CD4-positive, alpha-beta T cell (primary cell): ENCODE results near the gene MVD. TPM values are rescaled to one million over a fixed set of nuclear protein-coding genes. Genes with fewer than 3 reads are reported as not detected.

Experiments used
- ATAC-seq: fragments of 200-7000 bp; cut with Tn5 transposase; one replicate; pipeline ENCODE4 v1.10.0; 2022; ENCODE audit warnings: mild to moderate bottlenecking; ENCODE audit not compliant: poor library complexity
- CTCF ChIA-PET: fragments of 350-600 bp; sonication (Branson Sonifier 250); formaldehyde crosslinking; loops from one replicate; lab custom pipeline; 2021; ENCODE audit warnings: antibody characterized with exemption, inconsistent platforms; lab: Charles Lee
- POLR2A ChIA-PET: fragments of 350-600 bp; sonication (Branson Sonifier 250); formaldehyde crosslinking; loops from one replicate; lab custom pipeline; 2021; ENCODE audit warnings: antibody characterized with exemption, inconsistent platforms; lab: Charles Lee
- DNase-seq, 14 experiments: peaks; one replicate each; pipeline ENCODE4 v3.0.0-alpha.2; 2013 to 2020; ENCODE audit warnings: mixed read lengths in 2 of 14
- H3K27ac ChIP-seq, 2 donors: one replicate each; pipeline versions ENCODE4 v1.5.1 to v1.7.0; 2013; ENCODE audit warnings: low read length in 2 of 2, low read depth in 1 of 2, mild to moderate bottlenecking in 1 of 2
- H3K27me3 ChIP-seq, 2 experiments: 1 replicate in 1 of 2; 2 replicates in 1 of 2; pipeline versions ENCODE4 v1.6.1 to v1.7.0; 2013; ENCODE audit warnings: low read length in 2 of 2, control low read depth in 1 of 2, mild to moderate bottlenecking in 1 of 2, moderate library complexity in 1 of 2; ENCODE audit not compliant: insufficient read depth in 2 of 2, control insufficient read depth in 1 of 2
- H3K36me3 ChIP-seq: one replicate; pipeline ENCODE4 v1.6.1; 2013; ENCODE audit warnings: low read length, control low read depth; ENCODE audit not compliant: insufficient read depth
- H3K4me1 ChIP-seq: one replicate; pipeline ENCODE4 v1.6.1; 2013; ENCODE audit warnings: low read length, control low read depth; ENCODE audit not compliant: insufficient read depth
- H3K4me3 ChIP-seq: one replicate; pipeline ENCODE4 v1.5.1; 2013; ENCODE audit warnings: mild to moderate bottlenecking, low read length, moderate library complexity
- H3K9me3 ChIP-seq, 2 experiments: 1 replicate in 1 of 2; 2 replicates in 1 of 2; pipeline versions ENCODE4 v1.6.1 to v1.7.0; 2013; ENCODE audit warnings: low read length in 2 of 2, mild to moderate bottlenecking in 2 of 2, control low read depth in 1 of 2, moderate library complexity in 1 of 2; ENCODE audit not compliant: control insufficient read depth in 1 of 2, insufficient read depth in 1 of 2
- H3K27ac Mint-ChIP-seq: one replicate; pipeline ENCODE4 v1.8.0; 2020; ENCODE audit warnings: mixed read lengths
- H3K27me3 Mint-ChIP-seq: one replicate; pipeline ENCODE4 v1.8.0; 2021; ENCODE audit warnings: mixed read lengths
- H3K36me3 Mint-ChIP-seq: one replicate; pipeline ENCODE4 v1.8.0; 2021; ENCODE audit warnings: low read depth, mixed read lengths
- H3K4me1 Mint-ChIP-seq: one replicate; pipeline ENCODE4 v1.8.0; 2021; ENCODE audit warnings: low read depth, mixed read lengths
- H3K4me3 Mint-ChIP-seq: one replicate; pipeline ENCODE4 v1.8.0; 2020; ENCODE audit warnings: mild to moderate bottlenecking, mixed read lengths
- H3K9me3 Mint-ChIP-seq: one replicate; pipeline ENCODE4 v1.8.0; 2020; ENCODE audit warnings: mixed read lengths
- CTCF ChIP-seq: fragments of 200-600 bp; IDR thresholded peaks from one replicate; pipeline ENCODE4 v1.8.0; 2022; ENCODE audit warnings: antibody characterized with exemption, mild to moderate bottlenecking
- intact Hi-C, 2 experiments: fragments of 100-400 bp; cut with DNase I in 1 of 2; cut with micrococcal nuclease in 1 of 2; formaldehyde crosslinking; loops; one replicate each; pipeline versions ENCODE4 v1.15.1 to v1.9.0; 2023 to 2025; cut with DNase I, micrococcal nuclease
- total RNA-seq, 174 experiments: library from RNA in 2 of 174; stranded (reverse) in 2 of 174; gene quantifications; one replicate each; pipeline ENCODE4 v1.2.3 and lab custom pipeline; 2021 to 2026

The MVD gene
- total RNA-seq, 2 experiments from 2014 or later: 74.2 to 76.9 TPM

- H3K4me1 ChIP-seq: peaks cover 38% of the 10 kb centered on the region
- no peak overlapping the region for H3K4me3 ChIP-seq
- CTCF ChIA-PET: no interaction called here
- POLR2A ChIA-PET: no interaction called here
- Mint-ChIP-seq H3K27me3 (no peaks in the 10 kb centered on the region), H3K9me3 (no peaks in the 10 kb centered on the region), H3K4me1 (peaks cover 21% of the 10 kb centered on the region), H3K4me3 (no peak overlapping the region), H3K27ac (no peak overlapping the region), H3K36me3 (peaks cover 38% of the 10 kb centered on the region)
- no peak for ATAC-seq
- no peaks in the 10 kb centered on the region for H3K9me3 ChIP-seq
- no peak for DNase-seq
- H3K27ac ChIP-seq: no peak overlapping the region
- H3K27me3 ChIP-seq: no peaks in the 10 kb centered on the region
- peaks cover 55% of the 10 kb centered on the region for H3K36me3 ChIP-seq
- intact Hi-C loops: no loop called here
- TF ChIP-seq CTCF: no peak
Measured at GRCh38 chr16:88678224-88678979, 15.5 kb upstream of the MVD start.

- Mint-ChIP-seq H3K27me3 (no peaks in the 10 kb centered on the region), H3K27ac (no peak overlapping the region), H3K4me3 (no peak overlapping the region), H3K36me3 (peaks cover 38% of the 10 kb centered on the region), H3K4me1 (peaks cover 20% of the 10 kb centered on the region), H3K9me3 (no peaks in the 10 kb centered on the region)
- TF ChIP-seq CTCF: no peak
- CTCF ChIA-PET: no interaction called here
- Histone ChIP-seq H3K36me3 (peaks cover 55% of the 10 kb centered on the region), H3K4me3 (no peak overlapping the region), H3K27me3 (no peaks in the 10 kb centered on the region), H3K27ac (no peak overlapping the region), H3K4me1 (peaks cover 33% of the 10 kb centered on the region), H3K9me3 (no peaks in the 10 kb centered on the region)
- POLR2A ChIA-PET: no interaction called here
- ATAC-seq: no peak
- intact Hi-C loops: no loop called here
- no peak for DNase-seq
Measured at GRCh38 chr16:88677721-88678120, 14.8 kb upstream of the MVD start.

GRCh38 chr16:88676502-88677242 is 13.8 kb upstream of the MVD start:
- peaks cover 31% of the 10 kb centered on the region for H3K36me3 Mint-ChIP-seq
- H3K9me3 Mint-ChIP-seq: no peaks in the 10 kb centered on the region
- ChIA-PET POLR2A (no interaction called here), CTCF (no interaction called here)
- intact Hi-C loops: no loop called here
- no peak overlapping the region for H3K27ac Mint-ChIP-seq
- DNase-seq: no peak
- H3K27me3 ChIP-seq: no peaks in the 10 kb centered on the region
- no peak for ATAC-seq
- H3K4me3 ChIP-seq: no peak overlapping the region
- peaks cover 24% of the 10 kb centered on the region for H3K4me1 ChIP-seq
- no peak overlapping the region for H3K4me3 Mint-ChIP-seq
- H3K27me3 Mint-ChIP-seq: no peaks in the 10 kb centered on the region
- H3K36me3 ChIP-seq: peaks cover 56% of the 10 kb centered on the region
- no peak for TF ChIP-seq CTCF
- H3K4me1 Mint-ChIP-seq: peaks cover 10% of the 10 kb centered on the region
- H3K27ac ChIP-seq: no peak overlapping the region
- H3K9me3 ChIP-seq: no peaks in the 10 kb centered on the region
